ENCODE measurements around the gene GOSR1. TPM values are rescaled to one million over a fixed set of nuclear protein-coding genes. Genes with fewer than 3 reads are reported as not detected.
"Not testable (repeated sequence)": the region's sequence is repeated elsewhere in the genome, so short reads cannot be mapped to it uniquely, and the experiment has no call there.

The GOSR1 gene
- total RNA-seq, 1 experiment from 2014 or later = 30.1 TPM

DNA sequence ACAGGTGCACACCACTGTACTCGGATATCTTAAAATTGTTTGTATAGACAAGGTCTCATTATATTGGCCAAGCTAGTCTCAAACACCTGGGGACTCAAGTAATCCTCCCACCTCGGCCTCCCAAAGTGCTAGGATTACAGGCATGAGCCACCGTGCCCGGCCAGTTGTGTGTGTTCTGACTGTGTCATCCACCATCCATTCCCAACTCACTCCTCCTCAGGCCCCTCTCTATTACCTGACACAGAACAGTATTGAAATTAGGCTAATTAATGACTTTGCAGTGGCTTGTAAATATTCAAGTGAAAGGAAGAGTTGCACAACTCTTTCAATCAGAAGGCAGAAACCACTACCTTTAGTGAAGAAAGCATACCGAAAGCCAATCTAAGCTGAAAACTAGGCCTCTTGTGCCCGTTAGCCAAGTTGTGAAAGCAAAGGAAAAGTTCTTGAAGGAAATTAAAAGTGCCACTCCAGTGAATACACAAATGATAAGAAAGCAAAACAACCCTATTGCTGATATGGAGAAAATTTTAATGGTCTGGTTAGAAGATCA, 28.7 kb downstream of the GOSR1 start:
- DNase-seq (ENCODE audit: low spot score) = no peak

GRCh38 chr17:30506481-30506880, 29.3 kb downstream of the GOSR1 start:
- DNase-seq (ENCODE audit: low spot score) = no peak

GRCh38 chr17:30513346-30513745, 36.1 kb downstream of the GOSR1 start:
- DNase-seq (ENCODE audit: low spot score) = no peak

DNA sequence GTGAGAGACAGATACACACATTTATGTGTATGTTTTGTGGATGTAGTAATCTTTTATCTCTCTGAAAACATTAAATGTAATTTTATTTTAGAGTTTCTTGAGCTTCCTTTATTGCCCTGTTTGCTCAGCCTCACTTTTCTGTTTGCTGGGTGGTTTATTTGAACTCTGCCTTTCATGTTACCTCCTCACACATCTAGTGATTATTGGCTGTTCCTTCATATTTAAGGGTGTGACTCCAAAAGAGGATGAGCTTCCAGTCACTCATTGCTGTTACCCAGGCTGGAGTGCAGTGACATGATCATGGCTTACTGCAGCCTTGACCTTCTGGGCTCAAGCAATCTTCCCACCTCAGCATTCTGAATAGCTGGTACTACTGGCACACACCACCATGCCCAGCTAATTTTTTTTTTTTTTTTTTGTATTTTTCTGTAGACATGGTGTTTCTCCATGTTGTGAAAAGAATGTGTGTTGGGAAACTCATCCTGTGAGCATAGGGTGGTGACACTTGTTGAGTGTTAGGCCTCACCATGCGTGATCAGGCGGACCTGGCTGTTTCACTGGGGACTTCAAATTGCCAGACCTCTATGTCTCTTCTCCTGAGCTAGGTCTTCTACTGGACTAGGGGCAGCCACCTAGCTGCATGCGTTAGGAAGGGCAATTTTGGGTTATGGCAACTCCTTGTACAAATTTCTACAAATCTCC, 37.8 kb downstream of the GOSR1 start:
- no peak for DNase-seq (ENCODE audit: low spot score)

GRCh38 chr17:30517786-30518185, 40.6 kb downstream of the GOSR1 start:
- no peak for DNase-seq (ENCODE audit: low spot score)

- DNase-seq (ENCODE audit: low spot score) = no peak
These were observed 42.0 kb downstream of the GOSR1 start for GRCh38 chr17:30519166-30519565.

- peak; percentile 76 for DNase-seq (ENCODE audit: low spot score)
These were observed 42.5 kb downstream of the GOSR1 start for GRCh38 chr17:30519707-30520106.

GRCh38 chr17:30520436-30520835, 43.2 kb downstream of the GOSR1 start:
- DNase-seq (ENCODE audit: low spot score) = peak; percentile 41

GRCh38 chr17:30520882-30521281, 43.7 kb downstream of the GOSR1 start:
- peak; percentile 10 for DNase-seq (ENCODE audit: low spot score)

DNA sequence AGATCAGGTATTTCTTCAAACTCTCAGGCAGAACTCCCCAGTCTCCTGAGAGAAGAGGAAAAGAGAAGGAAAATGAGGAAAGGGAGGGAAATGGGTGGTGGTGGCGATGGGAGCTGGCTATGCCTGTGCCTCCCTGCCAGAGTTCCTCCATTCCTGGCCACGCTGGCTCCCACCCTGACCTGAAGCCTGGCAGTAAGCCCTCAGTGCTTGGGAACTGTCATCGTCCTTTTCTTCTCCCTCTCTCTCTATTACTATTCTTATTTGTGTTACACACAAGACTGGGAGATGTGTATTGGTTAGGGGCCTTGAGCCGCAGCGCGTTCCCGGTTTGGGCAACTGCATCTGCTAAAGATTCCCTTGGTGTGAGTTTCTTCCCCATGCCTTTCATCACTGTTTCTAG, 44.6 kb downstream of the GOSR1 start:
- DNase-seq (ENCODE audit: low spot score) = no peak

DNA sequence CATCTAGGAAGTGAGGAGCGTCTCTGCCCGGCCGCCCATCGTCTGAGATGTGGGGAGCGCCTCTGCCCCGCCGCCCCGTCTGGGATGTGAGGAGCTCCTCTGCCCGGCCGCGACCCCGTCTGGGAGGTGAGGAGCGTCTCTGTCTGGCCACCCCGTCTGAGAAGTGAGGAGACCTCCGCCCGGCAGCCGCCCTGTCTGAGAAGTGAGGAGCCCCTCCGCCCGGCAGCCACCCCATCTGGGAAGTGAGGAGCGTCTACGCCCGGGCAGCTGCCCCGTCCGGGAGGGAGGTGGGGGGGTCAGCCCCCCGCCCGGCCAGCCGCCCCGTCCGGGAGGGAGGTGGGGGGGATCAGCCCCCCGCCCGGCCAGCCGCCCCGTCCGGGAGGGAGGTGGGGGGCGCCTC, 46.0 kb downstream of the GOSR1 start:
- not testable (repeated sequence) for DNase-seq (ENCODE audit: low spot score)

DNA sequence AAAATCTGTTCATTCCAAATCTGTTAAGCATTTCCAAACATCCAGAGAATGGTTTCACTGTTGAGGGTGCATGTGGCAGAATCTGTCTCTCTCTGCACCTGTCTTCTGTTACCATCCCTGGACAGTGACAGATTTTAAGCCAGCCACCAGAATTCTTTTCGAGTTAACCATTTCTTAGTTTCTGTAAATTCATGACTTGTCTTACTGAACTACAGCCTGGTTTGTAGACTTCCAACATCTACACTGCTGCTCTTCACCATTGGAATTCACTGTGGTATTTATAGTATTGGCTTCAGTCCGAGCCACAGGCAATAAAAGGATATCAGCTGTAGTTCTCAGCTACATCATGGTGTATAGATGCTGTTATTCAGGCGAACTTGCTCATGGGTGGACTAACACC, 47.6 kb downstream of the GOSR1 start:
- peak; percentile 22 for DNase-seq (ENCODE audit: low spot score)

DNA sequence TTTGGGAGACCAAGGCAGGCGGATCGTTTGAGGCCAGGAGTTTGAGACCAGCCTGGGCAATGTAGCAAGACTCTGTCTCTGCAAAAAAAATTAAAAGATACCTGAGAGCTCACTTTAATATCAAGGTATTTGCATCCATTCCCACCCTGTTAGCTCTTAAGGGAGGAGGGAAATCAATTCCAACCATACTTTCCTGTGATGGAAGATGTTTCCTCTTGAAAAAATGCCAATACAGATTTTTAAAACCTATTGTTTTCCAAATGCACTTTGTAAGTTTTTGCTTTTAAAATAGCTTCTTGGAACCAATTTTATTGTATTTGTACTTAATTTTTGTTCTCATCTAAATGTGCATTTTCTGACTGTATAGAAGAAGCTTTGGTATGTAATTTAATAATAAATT, 49.2 kb downstream of the GOSR1 start:
- no peak for DNase-seq (ENCODE audit: low spot score)

DNA sequence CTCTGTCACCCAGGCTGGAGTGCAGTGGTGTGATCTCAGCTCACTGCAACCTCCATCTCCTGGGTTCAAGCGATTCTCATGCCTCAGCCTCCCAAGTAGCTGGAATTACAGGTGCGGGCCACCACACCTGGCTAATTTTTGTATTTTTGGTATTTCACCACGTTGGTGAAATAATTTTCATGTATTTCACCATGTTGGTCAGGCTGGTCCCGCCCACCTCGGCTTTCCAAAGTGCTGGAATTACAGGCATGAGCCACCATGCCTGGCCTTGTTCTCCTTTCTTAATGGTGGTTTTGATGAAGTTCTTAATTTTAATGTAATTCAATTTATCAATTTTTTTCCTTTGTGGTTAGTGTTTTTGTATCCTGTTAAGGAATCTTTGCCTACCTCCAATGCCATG, 51.5 kb downstream of the GOSR1 start:
- not testable (repeated sequence) for DNase-seq (ENCODE audit: low spot score)

DNA sequence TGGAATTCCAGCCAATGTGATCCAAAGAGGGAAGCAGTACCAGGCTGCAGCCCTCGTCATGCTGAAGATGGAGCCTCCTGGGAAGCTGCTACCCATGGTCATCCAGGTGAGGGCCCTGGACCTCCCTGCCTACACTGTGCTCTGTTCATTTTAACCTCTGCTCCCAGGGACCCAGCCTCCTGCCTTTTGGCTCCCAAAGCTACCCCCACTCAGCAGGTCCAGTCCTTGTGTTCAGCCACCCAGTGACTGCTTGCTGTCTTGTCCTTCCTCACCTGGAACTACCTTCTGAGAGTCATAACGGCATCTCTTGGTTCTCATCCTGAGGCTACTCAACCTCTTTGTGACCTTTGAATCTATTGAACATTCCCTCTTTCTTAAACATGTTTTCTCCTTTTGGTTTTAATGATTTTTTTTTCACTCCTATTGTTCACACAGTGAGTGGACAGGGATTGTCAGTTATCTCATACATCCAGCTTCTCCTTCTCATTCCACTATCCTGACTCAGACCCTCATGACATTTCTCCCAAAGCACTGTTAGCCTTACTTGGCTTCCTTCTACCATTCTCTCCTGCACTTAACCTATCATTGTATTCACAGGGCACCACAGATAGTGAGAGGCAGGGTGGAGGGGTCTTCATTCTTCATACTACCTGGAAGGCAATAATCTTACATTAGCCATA, 53.3 kb downstream of the GOSR1 start:
- DNase-seq (ENCODE audit: low spot score) = peak; percentile 42

GRCh38 chr17:30532871-30533270, 55.7 kb downstream of the GOSR1 start:
- DNase-seq (ENCODE audit: low spot score) = no peak

DNA sequence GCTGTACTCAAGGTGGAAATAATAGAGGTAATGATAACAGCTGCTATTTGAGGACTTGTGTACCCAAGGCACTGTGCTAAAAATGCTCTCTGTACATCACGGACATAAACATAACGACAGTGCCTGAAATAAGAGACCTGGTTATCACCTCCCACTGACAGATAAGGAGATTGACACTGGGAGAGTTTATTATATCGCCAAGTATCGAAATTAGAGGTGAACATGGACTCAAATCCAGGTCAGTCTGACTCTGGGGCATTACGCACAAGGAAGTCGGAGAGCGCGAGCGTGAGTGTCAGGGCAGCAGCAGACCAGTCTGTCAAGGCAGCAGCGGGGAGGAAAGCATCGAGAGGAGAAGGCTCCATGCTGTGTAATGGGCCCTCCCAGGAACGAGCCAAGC, 57.1 kb downstream of the GOSR1 start:
- no peak for DNase-seq (ENCODE audit: low spot score)

DNA sequence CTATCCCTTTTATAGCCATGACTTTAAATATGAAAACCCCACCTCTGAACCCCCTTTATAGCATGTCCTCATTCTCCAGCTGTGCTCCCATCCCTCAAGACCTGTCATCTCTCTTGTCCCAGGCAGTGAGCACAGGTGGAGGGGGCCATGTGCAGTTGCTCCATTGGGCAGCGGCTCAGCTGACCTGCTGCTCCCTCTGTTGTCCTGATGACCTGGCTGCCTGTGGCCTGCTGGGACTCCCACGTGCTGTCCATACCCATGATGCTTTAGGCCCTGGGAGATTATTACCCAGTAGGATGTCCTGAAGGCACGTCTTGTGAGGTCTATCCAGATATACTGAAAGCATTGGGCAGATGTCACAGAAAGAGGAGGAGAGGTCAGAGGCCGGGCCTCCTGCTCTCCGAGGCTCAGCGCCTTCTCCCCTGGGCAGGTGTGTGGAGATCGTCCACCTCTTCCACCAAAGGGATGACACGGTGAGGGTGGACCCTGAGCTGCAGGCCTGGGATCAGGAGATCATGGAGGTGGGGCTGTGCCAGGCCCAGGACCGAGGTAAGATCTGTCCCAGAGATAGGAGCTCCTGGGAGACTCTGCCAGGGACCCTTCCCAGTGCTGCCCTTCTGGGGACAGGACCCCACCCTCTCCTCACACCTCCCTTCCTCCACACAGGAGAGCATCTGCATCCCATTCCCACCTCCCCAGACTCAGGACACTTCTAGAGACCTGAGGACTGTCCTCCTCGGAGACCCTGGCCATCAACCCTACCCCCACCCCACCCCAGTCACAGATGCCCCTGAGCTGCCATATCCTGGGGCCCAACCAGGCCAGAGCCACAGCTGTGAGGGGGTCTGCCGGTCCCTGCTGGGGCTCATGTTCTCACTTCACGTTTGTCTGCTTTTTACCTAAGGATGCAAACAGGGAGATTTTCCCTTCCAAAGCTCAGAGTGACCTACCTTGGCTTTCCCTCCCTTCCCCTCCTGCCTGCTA, 58.0 kb downstream of the GOSR1 start:
- DNase-seq (ENCODE audit: low spot score) = no peak

DNA sequence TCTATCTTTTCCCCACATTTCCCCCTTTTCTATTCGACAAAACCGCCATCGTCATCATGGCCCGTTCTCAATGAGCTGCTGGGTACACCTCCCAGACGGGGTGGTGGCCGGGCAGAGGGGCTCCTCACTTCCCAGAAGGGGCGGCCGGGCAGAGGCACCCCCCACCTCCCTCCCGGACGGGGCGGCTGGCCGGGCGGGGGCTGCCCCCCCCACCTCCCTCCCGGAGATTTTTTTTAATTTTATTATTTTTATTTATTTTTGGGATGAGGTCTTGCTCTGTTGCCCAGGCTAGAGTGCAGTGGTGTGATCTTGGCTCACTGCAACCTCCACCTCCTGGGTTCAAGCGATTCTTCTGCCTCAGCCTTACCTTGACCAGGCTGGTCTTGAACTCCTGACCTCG, 59.6 kb downstream of the GOSR1 start:
- DNase-seq (ENCODE audit: low spot score) = not testable (repeated sequence)

- DNase-seq (ENCODE audit: low spot score) = not testable (repeated sequence)
These were observed 60.5 kb downstream of the GOSR1 start for GRCh38 chr17:30537667-30538066.

DNA sequence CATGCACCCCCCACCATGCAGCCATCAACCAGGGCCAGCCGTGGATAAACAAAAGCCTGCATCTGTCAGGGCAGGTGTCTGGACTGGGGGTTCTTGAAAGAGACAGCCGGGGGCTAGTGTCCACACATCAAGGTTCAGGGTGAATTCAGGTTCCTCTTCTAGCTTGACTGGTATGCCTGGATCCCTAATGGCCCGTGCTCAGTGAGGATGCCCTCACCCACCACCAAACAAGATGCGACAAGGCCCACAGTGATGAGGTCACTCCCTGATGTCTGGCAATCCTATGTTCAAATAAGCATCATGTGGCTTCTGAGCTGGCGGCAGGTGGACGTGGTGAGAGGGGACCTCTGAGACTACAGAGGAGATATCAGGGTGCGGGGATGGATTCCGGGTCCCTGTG, 64.6 kb downstream of the GOSR1 start:
- DNase-seq (ENCODE audit: low spot score) = no peak

GRCh38 chr17:30543456-30543855, 66.2 kb downstream of the GOSR1 start:
- DNase-seq (ENCODE audit: low spot score) = no peak
